Measurements from ENCODE around the gene PLK2.

- TF ChIP-seq CTCF (IDR thresholded peaks at IDR 0.05) (no peak), POLR2A (IDR thresholded peaks at IDR 0.05) (no peak)
Measured at GRCh38 chr5:58453306-58453705, 6.6 kb downstream of the PLK2 start.
